ENCODE data around the gene SOBP.

GRCh38 chr6:107441682-107442081 lies 48.2 kb upstream of the SOBP start:
- TF ChIP-seq GLIS3 (CRISPR knock-in tag; IDR thresholded peaks at IDR 0.05) (no peak), ARNTL (CRISPR knock-in tag; IDR thresholded peaks at IDR 0.05; ENCODE audit: borderline replicate concordance, low read depth) (no peak), CSRNP3 (CRISPR knock-in tag; IDR thresholded peaks at IDR 0.05) (no peak), OSR1 (CRISPR knock-in tag; IDR thresholded peaks at IDR 0.05) (no peak), PATZ1 (CRISPR knock-in tag; IDR thresholded peaks at IDR 0.05; ENCODE audit: borderline replicate concordance) (no peak), ZFP3 (CRISPR knock-in tag; IDR thresholded peaks at IDR 0.05) (no peak), RARB (CRISPR knock-in tag; IDR thresholded peaks at IDR 0.05) (no peak), SNAI2 (CRISPR knock-in tag; IDR thresholded peaks at IDR 0.05) (no peak), ISL1 (CRISPR knock-in tag; IDR thresholded peaks at IDR 0.05) (no peak), TCF4 (CRISPR knock-in tag; IDR thresholded peaks at IDR 0.05; ENCODE audit: borderline replicate concordance) (no peak), ZFP30 (CRISPR knock-in tag; IDR thresholded peaks at IDR 0.05) (no peak), ESRRG (CRISPR knock-in tag; IDR thresholded peaks at IDR 0.05) (no peak), ZNF565 (CRISPR knock-in tag; conservative IDR thresholded peaks at IDR 0.05; ENCODE audit: low read depth) (no peak), CREB5 (CRISPR knock-in tag; IDR thresholded peaks at IDR 0.05; ENCODE audit: low read depth) (no peak)

Measured in SK-N-SH treated with all-trans-retinoic acid at 6 μM for 48 hours (cell line).